Osteoblast (primary cell): ENCODE measurements around the gene ZCWPW2. TPM values are rescaled to one million over a fixed set of nuclear protein-coding genes. Genes with fewer than 3 reads are reported as not detected.

Experiments
- DNase-seq: peaks from one replicate; pipeline ENCODE4 v3.0.0; 2011; ENCODE audit warnings: low spot score, mixed read lengths; ENCODE audit not compliant: insufficient read length; ENCODE audit errors: missing footprints
- H2AFZ ChIP-seq: 2 replicates; pipeline ENCODE4 v1.6.0; 2011; ENCODE audit warnings: mild to moderate bottlenecking, low read length
- H3K27ac ChIP-seq: 2 replicates; pipeline ENCODE4 v1.5.1; 2011; ENCODE audit warnings: mild to moderate bottlenecking, low read depth, low read length, moderate library complexity
- H3K27me3 ChIP-seq: 2 replicates; pipeline ENCODE4 v1.6.0; 2012; ENCODE audit warnings: mild to moderate bottlenecking, control low read depth, inconsistent platforms, low read length, moderate library complexity; ENCODE audit not compliant: insufficient read depth
- H3K36me3 ChIP-seq: 2 replicates; pipeline ENCODE4 v1.5.1; 2011; ENCODE audit warnings: mild to moderate bottlenecking, low read length, control low read depth, moderate library complexity; ENCODE audit not compliant: insufficient read depth
- H3K4me1 ChIP-seq: 2 replicates; pipeline ENCODE4 v1.5.1; 2011; ENCODE audit warnings: mild to moderate bottlenecking, low read length, control low read depth, moderate library complexity; ENCODE audit not compliant: insufficient read depth
- H3K4me2 ChIP-seq: 2 replicates; pipeline ENCODE4 v1.6.0; 2011; ENCODE audit warnings: mild to moderate bottlenecking, low read length; ENCODE audit not compliant: insufficient read depth
- H3K4me3 ChIP-seq: fragments of 200-600 bp; sonication (generic); 3 replicates; pipeline ENCODE4 v1.5.1; 2012; ENCODE audit warnings: mild to moderate bottlenecking, low read length, inconsistent platforms; ENCODE audit not compliant: insufficient read depth
- H3K79me2 ChIP-seq: 2 replicates; pipeline ENCODE4 v1.6.0; 2012; ENCODE audit warnings: mild to moderate bottlenecking, low read length, control low read depth, inconsistent platforms; ENCODE audit not compliant: insufficient read depth
- H3K9me3 ChIP-seq: 2 replicates; pipeline ENCODE4 v1.5.1; 2011; ENCODE audit warnings: low read depth, low read length, control low read depth
- H4K20me1 ChIP-seq: 2 replicates; pipeline ENCODE4 v1.6.0; 2012; ENCODE audit warnings: mild to moderate bottlenecking, low read length, control low read depth; ENCODE audit not compliant: insufficient read depth
- total RNA-seq: library from RNA; depleted of rRNA; stranded (reverse); fragments of >200 nt; gene quantifications from 2 replicates; pipeline ENCODE4 v1.2.3, GENCODE V29; 2012
- TF ChIP-seq, protein P1 (sequence below): IDR thresholded peaks from 2 replicates; pipeline ENCODE4 v1.5.1; 2011; ENCODE audit warnings: mild to moderate bottlenecking, low read depth, low read length, moderate library complexity; ENCODE audit errors: extremely low read depth

Gene ZCWPW2
- total RNA-seq, 1 donor, result 0.36 TPM

DNA sequence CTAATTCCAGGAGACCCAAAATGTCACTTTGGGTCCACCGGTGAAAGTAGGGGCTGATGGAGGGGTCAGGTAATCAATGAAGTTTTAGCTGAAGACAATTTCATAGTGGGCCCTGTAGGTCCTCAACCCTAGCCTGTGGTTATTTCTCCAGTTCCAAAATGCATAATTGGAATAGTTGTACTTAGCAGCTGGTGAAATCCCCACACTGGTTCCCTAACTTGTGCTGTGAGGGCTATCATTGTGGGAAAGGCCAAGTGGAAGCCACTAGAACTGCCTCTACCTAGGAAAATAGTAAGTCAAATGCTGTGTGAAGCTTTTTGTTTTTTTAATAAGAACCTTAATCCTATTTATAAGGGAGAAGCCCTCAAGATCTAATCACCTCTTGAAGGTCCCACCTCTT lies 193.8 kb downstream of the ZCWPW2 start:
- no peaks in the 10 kb centered on the region for H3K79me2 ChIP-seq
- H3K4me3 ChIP-seq, result no peak overlapping the region
- H2AFZ ChIP-seq, result no peak overlapping the region
- no peaks in the 10 kb centered on the region for H3K4me1 ChIP-seq
- H3K9me3 ChIP-seq, result no peaks in the 10 kb centered on the region
- no peak for DNase-seq
- H3K27me3 ChIP-seq, result no peaks in the 10 kb centered on the region
- no peak overlapping the region for H3K4me2 ChIP-seq
- H4K20me1 ChIP-seq, result no peaks in the 10 kb centered on the region
- no peaks in the 10 kb centered on the region for H3K36me3 ChIP-seq
- TF ChIP-seq, protein P1, sequence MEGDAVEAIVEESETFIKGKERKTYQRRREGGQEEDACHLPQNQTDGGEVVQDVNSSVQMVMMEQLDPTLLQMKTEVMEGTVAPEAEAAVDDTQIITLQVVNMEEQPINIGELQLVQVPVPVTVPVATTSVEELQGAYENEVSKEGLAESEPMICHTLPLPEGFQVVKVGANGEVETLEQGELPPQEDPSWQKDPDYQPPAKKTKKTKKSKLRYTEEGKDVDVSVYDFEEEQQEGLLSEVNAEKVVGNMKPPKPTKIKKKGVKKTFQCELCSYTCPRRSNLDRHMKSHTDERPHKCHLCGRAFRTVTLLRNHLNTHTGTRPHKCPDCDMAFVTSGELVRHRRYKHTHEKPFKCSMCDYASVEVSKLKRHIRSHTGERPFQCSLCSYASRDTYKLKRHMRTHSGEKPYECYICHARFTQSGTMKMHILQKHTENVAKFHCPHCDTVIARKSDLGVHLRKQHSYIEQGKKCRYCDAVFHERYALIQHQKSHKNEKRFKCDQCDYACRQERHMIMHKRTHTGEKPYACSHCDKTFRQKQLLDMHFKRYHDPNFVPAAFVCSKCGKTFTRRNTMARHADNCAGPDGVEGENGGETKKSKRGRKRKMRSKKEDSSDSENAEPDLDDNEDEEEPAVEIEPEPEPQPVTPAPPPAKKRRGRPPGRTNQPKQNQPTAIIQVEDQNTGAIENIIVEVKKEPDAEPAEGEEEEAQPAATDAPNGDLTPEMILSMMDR, result no peak
- H3K27ac ChIP-seq, result no peak overlapping the region

DNA sequence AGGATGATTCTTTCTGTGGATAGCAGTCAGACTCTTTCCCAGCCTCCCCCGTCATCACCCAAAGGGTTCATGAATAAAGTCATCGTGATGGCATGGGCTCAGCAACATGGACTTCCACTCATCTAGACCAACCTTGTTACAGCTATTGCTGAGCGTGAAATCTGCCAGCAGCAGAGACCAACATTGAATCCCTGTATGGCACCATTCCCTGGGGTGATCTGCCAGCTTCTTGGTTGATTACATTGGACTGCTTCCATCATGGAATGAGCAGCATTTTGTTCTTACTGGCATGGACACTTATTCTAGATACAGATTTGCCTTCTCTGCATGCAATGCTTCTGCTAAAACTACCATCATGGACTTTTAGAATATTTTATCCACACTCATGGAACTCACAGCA lies 195.7 kb downstream of the ZCWPW2 start:
- TF ChIP-seq, protein P1, result no peak
- Histone ChIP-seq H3K27me3 (no peaks in the 10 kb centered on the region), H3K27ac (no peak overlapping the region)

DNA sequence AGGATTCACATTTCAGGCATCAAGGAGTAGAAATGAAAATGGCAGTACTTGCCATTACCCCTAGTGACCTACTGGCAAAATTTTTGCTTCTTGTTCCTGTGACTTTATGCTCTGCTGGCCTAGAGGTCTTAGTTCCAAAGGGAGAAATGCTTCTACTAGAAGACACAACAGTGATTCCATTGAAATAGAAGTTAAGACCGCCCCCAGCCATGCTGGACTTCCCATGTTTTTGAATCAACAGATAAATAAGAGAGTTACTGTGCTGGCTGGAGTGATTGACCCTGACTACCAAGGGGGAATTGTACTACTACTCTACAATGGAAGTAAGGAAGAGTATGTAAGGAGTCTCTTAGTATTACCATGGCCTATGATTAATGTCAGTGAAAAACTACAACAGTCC lies 196.3 kb downstream of the ZCWPW2 start:
- Histone ChIP-seq H3K4me1 (no peaks in the 10 kb centered on the region), H3K27ac (no peak overlapping the region), H3K79me2 (no peaks in the 10 kb centered on the region), H4K20me1 (no peaks in the 10 kb centered on the region), H3K4me3 (no peak overlapping the region), H3K9me3 (no peaks in the 10 kb centered on the region), H3K36me3 (no peaks in the 10 kb centered on the region), H2AFZ (no peak overlapping the region), H3K4me2 (no peak overlapping the region), H3K27me3 (no peaks in the 10 kb centered on the region)
- TF ChIP-seq, protein P1, result no peak
- no peak for DNase-seq

More for the DNA sequence above, 195.7 kb downstream of the ZCWPW2 start:
- no peak for DNase-seq
- Histone ChIP-seq H3K36me3 (no peaks in the 10 kb centered on the region), H3K4me2 (no peak overlapping the region), H3K9me3 (no peaks in the 10 kb centered on the region), H3K4me3 (no peak overlapping the region), H3K4me1 (no peaks in the 10 kb centered on the region), H3K79me2 (no peaks in the 10 kb centered on the region), H2AFZ (no peak overlapping the region), H4K20me1 (no peaks in the 10 kb centered on the region)

DNA sequence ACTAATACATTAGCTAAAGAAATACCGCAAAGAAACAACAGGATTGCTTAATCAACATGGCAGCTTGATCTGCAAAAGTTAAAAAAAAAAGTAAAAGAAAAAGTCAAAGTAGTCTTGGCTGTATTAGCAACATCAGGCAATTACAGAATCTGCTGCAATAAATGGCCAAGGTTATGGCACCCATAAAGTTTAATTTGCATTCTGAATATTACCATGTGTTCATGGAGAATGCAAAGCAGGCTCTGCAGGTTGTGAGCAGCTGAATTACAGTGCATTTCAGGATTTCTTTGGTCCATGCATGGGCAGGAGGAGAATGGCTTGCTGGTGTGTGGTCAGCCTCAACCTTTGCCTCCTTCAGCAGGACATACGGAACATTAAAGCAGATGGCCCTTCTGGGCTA lies 199.2 kb downstream of the ZCWPW2 start:
- H3K9me3 ChIP-seq, result no peaks in the 10 kb centered on the region
- TF ChIP-seq, protein P1, result no peak
- H3K79me2 ChIP-seq, result no peaks in the 10 kb centered on the region
- H3K27ac ChIP-seq, result no peak overlapping the region
- H3K4me3 ChIP-seq, result no peak overlapping the region
- H3K4me2 ChIP-seq, result no peak overlapping the region
- no peak overlapping the region for H2AFZ ChIP-seq
- no peaks in the 10 kb centered on the region for H3K4me1 ChIP-seq
- no peaks in the 10 kb centered on the region for H3K27me3 ChIP-seq
- H3K36me3 ChIP-seq, result no peaks in the 10 kb centered on the region
- no peaks in the 10 kb centered on the region for H4K20me1 ChIP-seq
- no peak for DNase-seq
